Measurements from ENCODE around the gene TNS3. TPM values are rescaled to one million over a fixed set of nuclear protein-coding genes. Genes with fewer than 3 reads are reported as not detected.

The TNS3 gene
- total and polyA plus RNA-seq, 2 donors (not counting 3 experiments of a cell fraction or from before 2014, with no cell fraction given), result 10.4 to 45.1 TPM

GRCh38 chr7:47370461-47371042 lies 211.4 kb downstream of the TNS3 start:
- H3K4me1 ChIP-seq (ENCODE audit: control insufficient read depth, extremely low read depth, insufficient read depth, low read length), result no peaks in the 10 kb centered on the region

More at GRCh38 chr7:47370461-47371042, 211.4 kb downstream of the TNS3 start:
- no TSS peak for BruUV-seq (replicated peaks)
- no peaks in the 10 kb centered on the region for H3K79me2 ChIP-seq (ENCODE audit: control insufficient read depth, insufficient read depth, low read length)
- no peak overlapping the region for H3K4me2 ChIP-seq (ENCODE audit: insufficient read depth, low read length)
- no peak overlapping the region for H3K27ac ChIP-seq (ENCODE audit: insufficient read depth, low read depth, low read length)
- H2AFZ ChIP-seq (ENCODE audit: low read depth, low read length), result no peak overlapping the region
- H4K20me1 ChIP-seq (replicated peaks; ENCODE audit: control insufficient read depth, extremely low read depth, insufficient read depth, low read length), result no peaks in the 10 kb centered on the region
- H3K36me3 ChIP-seq (ENCODE audit: control insufficient read depth in 2 of 2, extremely low read depth in 1 of 2, insufficient read depth in 2 of 2, low read length in 2 of 2), result peaks cover 0 to 5% of the 10 kb centered on the region in 2 experiments
- ChIA-PET CTCF (interaction anchor here (1.0 kb wide), 1 partner anchor 104 kb away, joined by 3 read pairs; no protein-coding TSS in a partner anchor), POLR2A (no interaction called here)
- no peak overlapping the region for H3K9ac ChIP-seq (replicated peaks; ENCODE audit: extremely low read depth, insufficient read depth, low read length)
- TF ChIP-seq MAX (IDR thresholded peaks at IDR 0.05; ENCODE audit: insufficient read depth, insufficient read length) (no peak), POLR2A (IDR thresholded peaks at IDR 0.05; ENCODE audit: low read depth, low read length) (no peak), FOS (IDR thresholded peaks at IDR 0.05; ENCODE audit: borderline replicate concordance, insufficient read depth, low read length) (no peak), POLR2AphosphoS5 (IDR thresholded peaks at IDR 0.05; ENCODE audit: insufficient read depth, low read depth, low read length) (no peak), CTCF (IDR thresholded peaks at IDR 0.05; ENCODE audit: extremely low read depth in 1 of 2, insufficient read depth in 1 of 2, low read depth in 1 of 2, low read length in 2 of 2) (no peak), MYC (IDR thresholded peaks at IDR 0.05; ENCODE audit: low read depth, low read length) (no peak), EZH2 (IDR thresholded peaks at IDR 0.05; ENCODE audit: borderline replicate concordance, low read depth, low read length, severe bottlenecking) (no peak), GATA2 (IDR thresholded peaks at IDR 0.05; ENCODE audit: insufficient read depth, insufficient read length, low read depth, low read length) (no peak)
- no peak for FAIRE-seq
- no peaks in the 10 kb centered on the region for H3K9me3 ChIP-seq (replicated peaks; ENCODE audit: control insufficient read depth, insufficient read depth, low read length)
- DNase-seq (ENCODE audit: low read depth, low spot score), result no peak
- H3K27me3 ChIP-seq (ENCODE audit: control insufficient read depth in 2 of 2, insufficient read depth in 2 of 2, low read length in 2 of 2), result no peaks in the 10 kb centered on the region
- dilution Hi-C loops (cut with MboI; ENCODE audit: extremely low pct_ligation_motif_present, low sequenced_read_pairs), result no loop called here
- H3K4me3 ChIP-seq (replicated peaks in 1 of 3; ENCODE audit: insufficient read depth in 1 of 3, low read depth in 1 of 3, low read length in 3 of 3), result no peak overlapping the region
- H3K9me1 ChIP-seq (replicated peaks; ENCODE audit: control insufficient read depth, extremely low read depth, insufficient read depth, low read length), result no peaks in the 10 kb centered on the region
- intact Hi-C loops (cut with micrococcal nuclease), result loop anchor here (5.0 kb wide), 1 partner anchor 103 kb away; no protein-coding TSS in a partner anchor

Data from endothelial cell of umbilical vein (primary cell).